GM12892 (cell line): ENCODE data around the gene F2RL1.
"Not testable (repeated sequence)": the region's sequence is repeated elsewhere in the genome, so short reads cannot be mapped to it uniquely, and the experiment has no call there.

ENCODE experiments used
- POLR2A ChIP-seq: IDR thresholded peaks from 2 replicates; pipeline ENCODE4 v1.6.1; 2011; ENCODE audit warnings: low read depth, low read length, control low read depth
- POLR2AphosphoS5 ChIP-seq: IDR thresholded peaks from 2 replicates; pipeline ENCODE4 v1.6.1; 2011; ENCODE audit warnings: low read depth, low read length, control low read depth
- TAF1 ChIP-seq: IDR thresholded peaks from 2 replicates; pipeline ENCODE4 v1.6.1; 2011; ENCODE audit warnings: low read depth, mild to moderate bottlenecking, control low read depth, low read length, borderline replicate concordance

- not testable (repeated sequence) for TF ChIP-seq POLR2AphosphoS5, POLR2A, TAF1
These were observed 29.6 kb upstream of the F2RL1 start for GRCh38 chr5:76789275-76789674.
